Mesothelial cell of epicardium (in vitro differentiated cells): ENCODE measurements around the gene NME1. TPM values are rescaled to one million over a fixed set of nuclear protein-coding genes. Genes with fewer than 3 reads are reported as not detected.
"Not testable (repeated sequence)": the region's sequence is repeated elsewhere in the genome, so short reads cannot be mapped to it uniquely, and the experiment has no call there.

Experiments
- DNase-seq, 2 experiments: peaks; one replicate each; pipeline ENCODE4 v3.0.0; 2021; ENCODE audit warnings: low spot score in 2 of 2; ENCODE audit not compliant: unreplicated experiment in 2 of 2
- H3K27ac Mint-ChIP-seq: 2 replicates; pipeline ENCODE4 v1.8.0; 2021; ENCODE audit warnings: mixed read lengths
- H3K27me3 Mint-ChIP-seq: 2 replicates; pipeline ENCODE4 v1.8.0; 2021; ENCODE audit warnings: low read depth, mixed read lengths
- H3K36me3 Mint-ChIP-seq: 2 replicates; pipeline ENCODE4 v1.8.0; 2021; ENCODE audit warnings: mixed read lengths
- H3K4me1 Mint-ChIP-seq: 2 replicates; pipeline ENCODE4 v1.8.0; 2021; ENCODE audit warnings: mixed read lengths
- H3K4me3 Mint-ChIP-seq: 2 replicates; pipeline ENCODE4 v1.8.0; 2021; ENCODE audit warnings: mild to moderate bottlenecking, moderate library complexity, mixed read lengths
- H3K9me3 Mint-ChIP-seq: 2 replicates; pipeline ENCODE4 v1.8.0; 2021; ENCODE audit warnings: mixed read lengths
- CTCF ChIP-seq: fragments of 200-600 bp; sonication (generic); IDR thresholded peaks from one replicate; pipeline ENCODE4 v1.5.0; 2021; ENCODE audit warnings: antibody characterized with exemption; ENCODE audit not compliant: unreplicated experiment
- total RNA-seq: library from RNA; stranded (reverse); gene quantifications from 3 replicates; pipeline ENCODE4 v1.2.1, GENCODE V29; 2021

NME1 gene
- 114 to 125 TPM (median 124 TPM) in 3 replicates for total RNA-seq

GRCh38 chr17:51153210-51154072, at the start of gene NME1:
TSS of gene NME1 (plus strand) at chr17:51153559. CDS start at chr17:51155655, 2,096 bp downstream.
- no peak for TF ChIP-seq CTCF
- no peak within 1 kb of the TSS for H3K4me3 Mint-ChIP-seq
- H3K27ac Mint-ChIP-seq = no peak within 1 kb of the TSS
- H3K4me1 Mint-ChIP-seq = peaks cover 4% of the 10 kb centered on the region
- DNase-seq = peak; percentile 90 to 98
- no peaks in the 10 kb centered on the region for H3K27me3 Mint-ChIP-seq
- H3K9me3 Mint-ChIP-seq = no peaks in the 10 kb centered on the region
- peaks cover 14% of the 10 kb centered on the region for H3K36me3 Mint-ChIP-seq

- Mint-ChIP-seq H3K36me3 (no peaks in the 10 kb centered on the region), H3K4me3 (no peak overlapping the region), H3K4me1 (no peaks in the 10 kb centered on the region), H3K9me3 (no peaks in the 10 kb centered on the region), H3K27ac (no peak overlapping the region), H3K27me3 (no peaks in the 10 kb centered on the region)
- no peak for DNase-seq
- TF ChIP-seq CTCF = no peak
Observed at GRCh38 chr17:51107778-51108177, 45.6 kb upstream of the NME1 start.

- not testable (repeated sequence) for DNase-seq, H3K4me1 Mint-ChIP-seq, H3K9me3 Mint-ChIP-seq, H3K27me3 Mint-ChIP-seq, H3K27ac Mint-ChIP-seq, H3K4me3 Mint-ChIP-seq, H3K36me3 Mint-ChIP-seq
Observed at GRCh38 chr17:51112303-51113222, 40.8 kb upstream of the NME1 start.

GRCh38 chr17:51115179-51115578, 38.2 kb upstream of the NME1 start:
- TF ChIP-seq CTCF = no peak
- DNase-seq = no peak
- no peak overlapping the region for H3K27ac Mint-ChIP-seq

GRCh38 chr17:51118330-51119195, 34.8 kb upstream of the NME1 start:
- peaks cover 40% of the 10 kb centered on the region for H3K4me1 Mint-ChIP-seq
- TF ChIP-seq CTCF = no peak
- no peak for DNase-seq
- H3K36me3 Mint-ChIP-seq = no peaks in the 10 kb centered on the region
- peak overlapping the region; percentile 53 for H3K27ac Mint-ChIP-seq
- no peaks in the 10 kb centered on the region for H3K27me3 Mint-ChIP-seq
- H3K4me3 Mint-ChIP-seq = peak overlapping the region; percentile 33
- no peaks in the 10 kb centered on the region for H3K9me3 Mint-ChIP-seq

More at GRCh38 chr17:51115179-51115578, 38.2 kb upstream of the NME1 start:
- H3K27me3 Mint-ChIP-seq = no peaks in the 10 kb centered on the region
- no peak overlapping the region for H3K4me3 Mint-ChIP-seq
- H3K4me1 Mint-ChIP-seq = peaks cover 24% of the 10 kb centered on the region
- no peaks in the 10 kb centered on the region for H3K9me3 Mint-ChIP-seq
- no peaks in the 10 kb centered on the region for H3K36me3 Mint-ChIP-seq
